Hepatocyte (in vitro differentiated cells): ENCODE results near the gene OBP2B. TPM values are rescaled to one million over a fixed set of nuclear protein-coding genes. Genes with fewer than 3 reads are reported as not detected.

Source experiments
- DNase-seq: peaks from one replicate; pipeline ENCODE4 v3.0.0-alpha.2; 2016; ENCODE audit warnings: low spot score
- H2AFZ ChIP-seq: fragments of 200-600 bp; sonication (generic); 2 replicates; pipeline ENCODE4 v1.6.0; 2016; ENCODE audit warnings: antibody characterized with exemption, mild to moderate bottlenecking
- H3K27ac ChIP-seq: fragments of 200-600 bp; sonication (generic); 2 replicates; pipeline ENCODE4 v1.5.1; 2016; ENCODE audit warnings: mild to moderate bottlenecking
- H3K27me3 ChIP-seq: fragments of 200-600 bp; sonication (generic); 2 replicates; pipeline ENCODE4 v1.6.1; 2016
- H3K36me3 ChIP-seq: fragments of 200-600 bp; sonication (generic); replicated peaks from 2 replicates; pipeline ENCODE4 v1.5.1; 2016; ENCODE audit warnings: low read depth; ENCODE audit not compliant: insufficient read depth
- H3K4me1 ChIP-seq: fragments of 200-600 bp; sonication (generic); 2 replicates; pipeline ENCODE4 v1.5.1; 2016; ENCODE audit warnings: mild to moderate bottlenecking, moderate library complexity; ENCODE audit not compliant: insufficient read depth
- H3K4me2 ChIP-seq: fragments of 200-600 bp; sonication (generic); 2 replicates; pipeline ENCODE4 v1.6.0; 2016
- H3K4me3 ChIP-seq: fragments of 200-600 bp; sonication (generic); 2 replicates; pipeline ENCODE4 v1.5.1; 2016; ENCODE audit warnings: mild to moderate bottlenecking
- H3K79me2 ChIP-seq: fragments of 200-600 bp; sonication (generic); 2 replicates; pipeline ENCODE4 v1.6.0; 2017; ENCODE audit warnings: mild to moderate bottlenecking
- H3K9me2 ChIP-seq: fragments of 200-600 bp; sonication (generic); replicated peaks from 2 replicates; pipeline ENCODE4 v1.6.0; 2017; ENCODE audit warnings: mild to moderate bottlenecking; ENCODE audit not compliant: insufficient read depth
- H3K9me3 ChIP-seq: fragments of 200-600 bp; sonication (generic); 2 replicates; pipeline ENCODE4 v1.5.1; 2016; ENCODE audit warnings: low read depth, mild to moderate bottlenecking
- H4K20me1 ChIP-seq: fragments of 200-600 bp; sonication (generic); 2 replicates; pipeline ENCODE4 v1.6.0; 2016; ENCODE audit warnings: mild to moderate bottlenecking; ENCODE audit not compliant: insufficient read depth, poor library complexity, severe bottlenecking
- EZH2 ChIP-seq: fragments of 200-600 bp; sonication (generic); IDR thresholded peaks from 2 replicates; pipeline ENCODE4 v1.6.1; 2016; ENCODE audit warnings: antibody characterized with exemption, mild to moderate bottlenecking, borderline replicate concordance
- EZH2phosphoT487 ChIP-seq: fragments of 200-600 bp; sonication (generic); IDR thresholded peaks from one replicate; pipeline ENCODE4 v1.6.1; 2018; ENCODE audit warnings: antibody characterized with exemption, mild to moderate bottlenecking, low read depth, moderate library complexity; ENCODE audit not compliant: unreplicated experiment, severe bottlenecking
- WGBS: methylation state at CpG from one replicate; pipeline ENCODE4 v1.1.6; 2016; ENCODE audit warnings: low lambda C conversion rate; ENCODE audit errors: missing lambda C conversion rate; 5-methylcytosine and 5-hydroxymethylcytosine counted together
- polyA plus RNA-seq: library from polyadenylated mRNA; unstranded; fragments of >200 nt; fragmentation: Nextera tagmentation; extraction: Ambion mirVana; gene quantifications from 2 replicates; pipeline ENCODE4 v1.2.1, GENCODE V29; 2016
- total RNA-seq: library from RNA; depleted of rRNA; stranded (reverse); fragments of >200 nt; gene quantifications from 2 replicates; pipeline ENCODE4 v1.2.3, GENCODE V29; 2014
- TF ChIP-seq, protein P1 (sequence below): fragments of 200-600 bp; sonication (generic); IDR thresholded peaks from 2 replicates; pipeline ENCODE4 v1.5.1; 2016; ENCODE audit warnings: antibody characterized with exemption, mild to moderate bottlenecking; ENCODE audit not compliant: poor library complexity

Gene OBP2B
- total and polyA plus RNA-seq, 2 experiments from 2014 or later = not detected

DNA sequence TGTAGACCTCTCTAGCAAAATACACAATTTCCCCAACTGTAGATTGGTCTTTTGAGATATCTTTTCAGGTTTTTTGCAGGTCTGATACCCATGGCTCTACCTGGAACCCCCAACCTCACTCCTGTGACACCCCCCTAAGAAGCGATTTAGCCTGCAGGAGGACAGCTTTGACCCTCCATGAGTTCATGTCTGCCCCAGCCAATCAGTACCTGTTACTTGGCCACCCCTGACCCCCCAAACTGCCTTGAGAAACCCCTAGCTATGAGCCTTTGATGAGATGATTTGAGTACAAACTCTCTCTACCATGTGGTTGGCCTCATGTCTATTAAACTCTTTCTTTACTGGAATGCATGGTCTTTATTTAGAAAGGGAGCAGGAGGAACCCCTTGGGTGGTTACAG is 40.3 kb upstream of the OBP2B start:
- Histone ChIP-seq H3K79me2 (no peaks in the 10 kb centered on the region), H3K4me3 (no peak overlapping the region), H3K36me3 (no peaks in the 10 kb centered on the region), H4K20me1 (no peaks in the 10 kb centered on the region), H3K9me2 (no peaks in the 10 kb centered on the region), H3K27ac (no peak overlapping the region), H3K9me3 (no peaks in the 10 kb centered on the region), H3K27me3 (no peaks in the 10 kb centered on the region), H3K4me1 (peaks cover 18% of the 10 kb centered on the region), H3K4me2 (no peak overlapping the region), H2AFZ (no peak overlapping the region)
- DNase-seq = no peak
- no peak for TF ChIP-seq EZH2phosphoT487
- TF ChIP-seq, protein P1, sequence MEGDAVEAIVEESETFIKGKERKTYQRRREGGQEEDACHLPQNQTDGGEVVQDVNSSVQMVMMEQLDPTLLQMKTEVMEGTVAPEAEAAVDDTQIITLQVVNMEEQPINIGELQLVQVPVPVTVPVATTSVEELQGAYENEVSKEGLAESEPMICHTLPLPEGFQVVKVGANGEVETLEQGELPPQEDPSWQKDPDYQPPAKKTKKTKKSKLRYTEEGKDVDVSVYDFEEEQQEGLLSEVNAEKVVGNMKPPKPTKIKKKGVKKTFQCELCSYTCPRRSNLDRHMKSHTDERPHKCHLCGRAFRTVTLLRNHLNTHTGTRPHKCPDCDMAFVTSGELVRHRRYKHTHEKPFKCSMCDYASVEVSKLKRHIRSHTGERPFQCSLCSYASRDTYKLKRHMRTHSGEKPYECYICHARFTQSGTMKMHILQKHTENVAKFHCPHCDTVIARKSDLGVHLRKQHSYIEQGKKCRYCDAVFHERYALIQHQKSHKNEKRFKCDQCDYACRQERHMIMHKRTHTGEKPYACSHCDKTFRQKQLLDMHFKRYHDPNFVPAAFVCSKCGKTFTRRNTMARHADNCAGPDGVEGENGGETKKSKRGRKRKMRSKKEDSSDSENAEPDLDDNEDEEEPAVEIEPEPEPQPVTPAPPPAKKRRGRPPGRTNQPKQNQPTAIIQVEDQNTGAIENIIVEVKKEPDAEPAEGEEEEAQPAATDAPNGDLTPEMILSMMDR = no peak
- TF ChIP-seq EZH2 = no peak
- 90% methylated on average over 1 of the region's 1 CpG for WGBS

DNA sequence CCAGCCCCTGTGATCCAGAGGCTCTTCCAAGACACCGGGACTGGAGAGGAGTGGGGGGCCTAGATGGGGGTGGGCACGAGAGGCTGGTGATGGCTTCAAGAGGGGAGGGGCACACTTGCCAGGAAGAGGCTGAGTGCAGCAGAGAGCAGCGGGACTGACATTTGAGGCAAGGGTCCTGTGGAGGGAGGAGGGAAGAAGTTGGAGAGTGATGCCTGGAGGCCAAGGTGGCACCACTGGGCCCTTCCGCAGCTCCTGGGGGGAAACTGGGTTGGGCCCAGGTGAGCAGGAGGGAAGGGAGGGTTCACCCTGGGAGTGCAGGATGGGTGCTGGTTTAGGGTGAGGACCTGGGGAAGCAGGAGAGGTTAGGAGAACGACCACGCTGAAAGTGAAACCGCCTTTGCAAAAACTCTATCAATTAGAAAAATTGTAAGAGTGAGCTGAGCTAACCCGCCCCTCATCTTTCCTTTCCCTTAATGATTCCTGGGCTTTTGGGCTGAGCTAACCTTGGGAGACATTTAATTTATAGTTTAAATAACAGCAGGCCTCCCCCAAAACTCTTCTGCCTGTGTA is 39.8 kb upstream of the OBP2B start:
- H3K4me1 ChIP-seq = peaks cover 22% of the 10 kb centered on the region
- H3K27ac ChIP-seq = no peak overlapping the region
- H3K9me3 ChIP-seq = no peaks in the 10 kb centered on the region
- no peak overlapping the region for H3K4me2 ChIP-seq
- no peak for DNase-seq
- WGBS = 95% methylated on average over 6 of the region's 8 CpGs
- H3K79me2 ChIP-seq = no peaks in the 10 kb centered on the region
- no peak overlapping the region for H2AFZ ChIP-seq
- no peaks in the 10 kb centered on the region for H4K20me1 ChIP-seq
- no peaks in the 10 kb centered on the region for H3K36me3 ChIP-seq
- H3K4me3 ChIP-seq = no peak overlapping the region
- no peaks in the 10 kb centered on the region for H3K27me3 ChIP-seq
- H3K9me2 ChIP-seq = no peaks in the 10 kb centered on the region
- TF ChIP-seq EZH2phosphoT487 = no peak
- TF ChIP-seq EZH2 = no peak
- TF ChIP-seq, protein P1 = no peak

DNA sequence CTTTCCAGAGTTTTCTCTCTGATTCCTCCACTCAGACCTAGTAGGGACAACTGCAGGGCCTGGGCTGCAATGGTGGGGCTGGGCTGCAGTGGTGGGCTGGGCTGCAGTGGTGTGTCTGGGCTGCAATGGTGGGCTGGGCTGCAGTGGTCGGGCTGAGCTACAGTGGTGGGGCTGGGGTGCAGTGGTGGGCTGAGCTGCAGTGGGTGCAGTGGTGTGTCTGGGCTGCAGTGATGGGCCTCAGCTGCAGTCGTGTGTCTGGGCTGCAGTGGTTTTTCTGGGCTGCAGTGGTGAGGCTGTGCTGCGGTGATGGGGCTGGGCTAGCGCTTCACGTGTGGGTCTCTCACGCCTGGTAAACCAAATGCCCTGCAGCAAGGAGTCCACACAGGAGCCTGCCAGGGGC is 38.6 kb upstream of the OBP2B start:
- Histone ChIP-seq H3K27ac (no peak overlapping the region), H3K4me1 (peaks cover 25% of the 10 kb centered on the region), H4K20me1 (no peaks in the 10 kb centered on the region), H3K9me2 (no peaks in the 10 kb centered on the region), H3K4me2 (no peak overlapping the region), H3K9me3 (no peaks in the 10 kb centered on the region), H2AFZ (no peak overlapping the region), H3K4me3 (no peak overlapping the region), H3K79me2 (no peaks in the 10 kb centered on the region), H3K27me3 (no peaks in the 10 kb centered on the region), H3K36me3 (no peaks in the 10 kb centered on the region)
- WGBS = 75% methylated on average over 6 of the region's 6 CpGs
- no peak for DNase-seq
- TF ChIP-seq, protein P1 = no peak
- TF ChIP-seq EZH2 (no peak), EZH2phosphoT487 (no peak)
